GM12864 (cell line): Measurements from ENCODE around the gene PRR16.

Source experiments
- DNase-seq: peaks from one replicate; pipeline ENCODE4 v3.0.0-alpha.2; 2011; ENCODE audit warnings: low read depth
- H3K4me3 ChIP-seq: 2 replicates; pipeline ENCODE4 v1.5.1; 2011; ENCODE audit warnings: mild to moderate bottlenecking, low read depth, low read length, control low read depth
- TF ChIP-seq, protein P1 (sequence below): IDR thresholded peaks from 2 replicates; pipeline ENCODE4 v1.5.1; 2011; ENCODE audit warnings: low read depth, mild to moderate bottlenecking, moderate library complexity, low read length, control low read depth, inconsistent platforms; ENCODE audit errors: missing control alignments

The PRR16 gene

DNA sequence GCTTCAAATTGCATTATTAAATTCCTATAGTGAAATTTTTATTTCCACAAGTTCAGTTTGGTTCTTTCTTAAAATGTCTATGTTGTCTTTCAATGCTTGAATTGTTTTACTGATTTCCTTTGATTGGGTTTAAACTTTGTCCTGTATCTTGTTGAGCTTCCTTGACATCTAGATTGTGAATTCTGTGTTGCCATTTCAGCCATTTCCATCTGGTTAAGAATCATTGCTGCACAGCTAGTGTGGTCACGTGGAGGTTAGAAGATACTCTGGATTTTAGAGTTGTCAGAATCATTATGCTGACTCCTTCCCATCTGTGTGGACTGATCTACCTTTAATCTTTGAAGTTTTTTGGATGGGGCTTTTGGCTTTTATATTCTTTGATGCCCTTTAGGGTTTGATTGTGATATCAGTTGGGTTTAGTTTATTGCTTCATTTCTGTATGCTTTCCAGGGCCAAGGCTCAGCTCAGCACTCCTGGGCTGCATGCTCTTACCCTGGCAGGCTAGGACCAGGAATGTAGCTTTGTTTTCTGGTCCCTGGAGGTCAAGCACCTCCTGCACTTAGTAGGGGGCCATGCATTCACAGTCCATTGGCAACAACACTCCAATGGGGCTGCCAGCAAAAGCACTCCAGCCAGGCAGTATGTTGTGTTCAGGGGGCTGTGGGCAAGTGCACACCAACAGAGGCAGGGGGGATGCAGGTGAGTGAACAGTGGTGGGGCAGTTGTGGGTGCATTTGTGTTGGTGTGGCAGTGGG lies 141.4 kb downstream of the PRR16 start:
- no peak overlapping the region for H3K4me3 ChIP-seq
- DNase-seq: no peak
- TF ChIP-seq, protein P1, sequence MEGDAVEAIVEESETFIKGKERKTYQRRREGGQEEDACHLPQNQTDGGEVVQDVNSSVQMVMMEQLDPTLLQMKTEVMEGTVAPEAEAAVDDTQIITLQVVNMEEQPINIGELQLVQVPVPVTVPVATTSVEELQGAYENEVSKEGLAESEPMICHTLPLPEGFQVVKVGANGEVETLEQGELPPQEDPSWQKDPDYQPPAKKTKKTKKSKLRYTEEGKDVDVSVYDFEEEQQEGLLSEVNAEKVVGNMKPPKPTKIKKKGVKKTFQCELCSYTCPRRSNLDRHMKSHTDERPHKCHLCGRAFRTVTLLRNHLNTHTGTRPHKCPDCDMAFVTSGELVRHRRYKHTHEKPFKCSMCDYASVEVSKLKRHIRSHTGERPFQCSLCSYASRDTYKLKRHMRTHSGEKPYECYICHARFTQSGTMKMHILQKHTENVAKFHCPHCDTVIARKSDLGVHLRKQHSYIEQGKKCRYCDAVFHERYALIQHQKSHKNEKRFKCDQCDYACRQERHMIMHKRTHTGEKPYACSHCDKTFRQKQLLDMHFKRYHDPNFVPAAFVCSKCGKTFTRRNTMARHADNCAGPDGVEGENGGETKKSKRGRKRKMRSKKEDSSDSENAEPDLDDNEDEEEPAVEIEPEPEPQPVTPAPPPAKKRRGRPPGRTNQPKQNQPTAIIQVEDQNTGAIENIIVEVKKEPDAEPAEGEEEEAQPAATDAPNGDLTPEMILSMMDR: no peak

- TF ChIP-seq, protein P1: no peak
- no peak overlapping the region for H3K4me3 ChIP-seq
- DNase-seq: no peak
These were observed 145.5 kb downstream of the PRR16 start for GRCh38 chr5:120609570-120609969.

DNA sequence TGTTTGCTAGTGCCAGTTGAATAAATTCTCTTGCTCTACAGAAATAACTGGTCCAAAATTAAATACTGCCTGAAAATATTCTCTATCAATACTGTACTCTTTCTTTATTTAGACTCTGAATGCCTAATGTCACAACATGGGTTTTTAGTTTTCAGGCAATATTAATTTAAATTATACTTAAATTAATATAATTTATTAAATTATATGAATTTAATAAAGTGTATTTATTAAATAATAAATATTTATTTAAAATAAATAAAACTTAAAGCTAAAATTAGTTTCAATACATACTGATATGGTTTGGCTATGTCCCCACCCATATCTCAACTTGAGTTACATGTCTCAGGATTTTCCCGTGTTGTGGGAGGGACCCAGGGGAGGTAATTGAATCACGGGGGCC lies 146.0 kb downstream of the PRR16 start:
- no peak overlapping the region for H3K4me3 ChIP-seq
- DNase-seq: no peak
- TF ChIP-seq, protein P1: no peak

DNA sequence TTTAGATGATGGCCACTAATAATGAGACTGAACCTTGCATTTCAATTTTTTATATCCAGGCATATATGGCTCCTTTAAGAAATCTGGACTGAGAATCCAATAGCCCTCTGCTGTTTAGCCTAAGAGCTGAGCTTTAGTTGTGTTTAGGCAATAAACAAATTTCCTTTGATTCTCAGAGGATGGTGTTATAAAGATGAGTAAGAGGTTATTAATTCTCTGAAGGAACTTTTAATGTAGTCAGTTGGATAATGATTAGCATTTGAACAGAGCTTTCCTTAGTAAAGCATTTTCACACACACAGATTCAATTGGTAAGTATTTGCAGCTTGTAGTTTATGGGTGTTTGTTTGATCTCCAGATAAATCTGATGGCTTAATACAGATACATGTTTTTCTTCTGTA lies 149.6 kb downstream of the PRR16 start:
- TF ChIP-seq, protein P1: no peak
- H3K4me3 ChIP-seq: no peak overlapping the region
- no peak for DNase-seq

DNA sequence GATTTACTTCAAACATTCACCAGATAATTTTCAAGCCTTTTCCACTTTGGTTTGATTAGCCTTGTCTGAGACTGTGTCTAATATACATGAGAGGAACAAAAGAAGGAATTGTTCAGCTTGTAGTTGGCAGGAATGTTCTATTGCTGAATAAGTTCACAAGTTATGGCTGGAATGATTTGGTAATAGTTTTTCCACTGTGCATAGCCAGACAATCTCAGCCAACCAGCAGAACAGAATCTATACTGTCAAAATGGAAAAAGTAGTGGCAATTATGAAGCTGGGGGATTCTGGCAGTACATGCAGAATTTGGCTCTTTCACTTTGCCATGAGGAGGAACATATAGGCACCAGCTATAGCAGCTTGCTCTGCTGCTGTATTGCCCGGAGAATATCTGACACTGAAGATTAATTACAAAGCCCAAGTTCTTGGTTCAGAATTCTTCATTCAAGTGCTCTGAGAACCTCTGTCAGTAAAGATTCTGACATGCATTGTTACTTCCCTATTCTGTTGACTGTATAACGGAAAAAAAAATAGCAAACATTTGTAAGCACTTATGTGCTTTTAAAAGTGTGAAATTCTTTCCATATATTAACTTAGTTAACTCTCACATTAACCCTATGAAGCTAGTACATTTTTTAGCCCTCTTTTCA lies 150.6 kb downstream of the PRR16 start:
- H3K4me3 ChIP-seq: no peak overlapping the region
- TF ChIP-seq, protein P1: no peak
- DNase-seq: no peak

- no peak for DNase-seq
- H3K4me3 ChIP-seq: no peak overlapping the region
- TF ChIP-seq, protein P1: no peak
These were observed 152.0 kb downstream of the PRR16 start for GRCh38 chr5:120615967-120616645.
